Cardiac septum (tissue), 1 donor: Measurements from ENCODE around the gene SPIB. TPM values are rescaled to one million over a fixed set of nuclear protein-coding genes. Genes with fewer than 3 reads are reported as not detected.

Source experiments
- DNase-seq: peaks from one replicate; pipeline ENCODE4 v3.0.0-alpha.2; 2020; ENCODE audit warnings: low spot score
- intact Hi-C: fragments of 100-400 bp; cut with DNase I; formaldehyde crosslinking; loops from one replicate; pipeline ENCODE4 v1.14.0; 2022
- total RNA-seq: library from RNA; stranded (reverse); fragmentation: NEBNext Ultra II Directional; extraction: Animal tissue kit (Norgen Biotek cat#: 25700); gene quantifications from one replicate; pipeline ENCODE4 v1.2.1, GENCODE V29; 2021
- donor health status: DM: no; HTN: no; CAD: no.

Gene SPIB
- total RNA-seq, 1 donor from 2014 or later = not detected

- intact Hi-C loops = loop anchor here (2.0 kb wide), 1 partner anchor 46 kb away; no protein-coding TSS in a partner anchor
- peak; percentile 89 for DNase-seq
These were observed 3.7 kb upstream of the SPIB start for GRCh38 chr19:50414864-50415660.

- intact Hi-C loops = loop anchor here (2.0 kb wide), 1 partner anchor 47 kb away; no protein-coding TSS in a partner anchor
These were observed 3.1 kb upstream of the SPIB start for GRCh38 chr19:50415661-50416033.

DNA sequence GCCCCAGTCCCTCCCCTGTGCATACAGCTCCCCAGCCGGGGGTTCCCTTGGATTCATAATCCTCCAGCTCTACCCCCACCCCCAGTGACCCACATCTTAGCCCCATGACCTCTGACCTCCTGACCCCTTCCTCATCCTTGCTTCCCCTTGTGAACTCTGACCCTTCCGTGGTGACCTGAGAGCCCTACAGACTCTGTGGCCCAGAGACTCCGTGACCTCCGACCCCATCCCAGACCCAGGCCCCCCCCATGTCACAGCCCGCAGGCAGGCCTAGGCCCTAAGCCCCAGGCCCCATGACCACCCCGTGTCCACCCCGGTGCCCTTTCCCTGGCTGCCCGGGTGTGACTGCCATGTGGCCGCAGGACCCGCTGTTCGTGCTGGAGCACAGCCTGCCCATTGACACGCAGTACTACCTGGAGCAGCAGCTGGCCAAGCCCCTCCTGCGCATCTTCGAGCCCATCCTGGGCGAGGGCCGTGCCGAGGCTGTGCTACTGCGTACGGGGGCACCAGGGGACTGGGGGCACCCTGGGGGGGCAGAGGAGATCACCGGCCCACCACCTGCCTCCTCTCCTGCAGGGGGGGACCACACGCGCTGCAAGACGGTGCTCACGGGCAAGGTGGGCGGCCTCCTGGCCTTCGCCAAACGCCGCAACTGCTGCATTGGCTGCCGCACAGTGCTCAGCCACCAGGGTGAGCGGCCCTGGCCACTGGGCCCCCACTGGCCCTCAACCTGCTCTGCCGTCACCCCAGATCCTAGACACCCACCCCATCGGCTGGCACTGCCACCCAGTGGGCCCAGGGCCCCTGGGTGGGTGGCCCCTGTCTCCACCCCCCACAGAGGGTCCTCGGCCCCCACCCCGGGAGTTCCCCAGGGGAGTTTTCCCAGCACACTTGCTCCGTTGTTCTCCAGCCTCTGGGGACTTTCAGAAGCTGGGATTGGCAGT, 2.4 kb upstream of the SPIB start:
- DNase-seq = no peak
- intact Hi-C loops = no loop called here

More at GRCh38 chr19:50415661-50416033, 3.1 kb upstream of the SPIB start:
- DNase-seq = no peak

DNA sequence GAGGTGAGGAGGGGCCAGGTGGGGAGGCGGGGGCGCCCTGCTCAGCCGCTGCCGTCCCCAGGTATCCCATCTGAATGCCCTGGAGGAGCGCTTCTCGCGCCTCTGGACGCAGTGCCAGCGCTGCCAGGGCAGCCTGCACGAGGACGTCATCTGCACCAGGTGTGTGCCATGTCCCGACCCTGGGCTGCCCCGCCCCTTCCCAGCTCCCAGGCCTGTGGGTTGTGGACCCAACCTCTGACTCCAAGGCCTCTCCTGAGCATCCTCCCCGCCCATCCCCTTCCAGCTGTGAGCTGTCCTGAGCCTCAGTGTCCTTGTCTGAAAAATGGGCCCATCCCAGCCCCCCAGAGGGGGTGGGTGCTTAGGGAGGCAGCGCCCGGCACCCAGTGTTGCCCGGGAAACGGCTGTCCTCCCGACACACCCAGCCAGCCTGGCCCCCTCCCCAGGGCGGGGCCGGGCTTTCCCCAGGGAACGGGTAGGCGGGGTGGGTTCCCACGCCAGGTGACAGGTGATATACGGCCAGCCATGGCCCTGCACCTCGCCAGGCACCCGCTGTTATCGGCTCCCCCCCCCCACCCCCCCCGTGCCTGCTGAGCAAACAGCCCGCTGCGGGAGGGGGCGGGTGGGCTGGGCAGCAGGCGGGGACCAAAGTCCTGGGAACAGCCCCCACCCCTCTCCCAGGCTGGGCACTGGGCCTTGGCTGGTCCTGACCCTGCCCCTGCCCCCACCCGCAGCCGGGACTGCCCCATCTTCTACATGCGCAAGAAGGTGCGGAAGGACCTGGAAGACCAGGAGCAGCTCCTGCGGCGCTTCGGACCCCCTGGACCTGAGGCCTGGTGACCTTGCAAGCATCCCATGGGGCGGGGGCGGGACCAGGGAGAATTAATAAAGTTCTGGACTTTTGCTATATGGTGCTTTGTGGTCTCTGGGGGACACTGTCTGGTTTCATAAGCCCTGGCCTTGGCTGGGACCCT, 1.3 kb upstream of the SPIB start:
- no peak for DNase-seq
- intact Hi-C loops = no loop called here

DNA sequence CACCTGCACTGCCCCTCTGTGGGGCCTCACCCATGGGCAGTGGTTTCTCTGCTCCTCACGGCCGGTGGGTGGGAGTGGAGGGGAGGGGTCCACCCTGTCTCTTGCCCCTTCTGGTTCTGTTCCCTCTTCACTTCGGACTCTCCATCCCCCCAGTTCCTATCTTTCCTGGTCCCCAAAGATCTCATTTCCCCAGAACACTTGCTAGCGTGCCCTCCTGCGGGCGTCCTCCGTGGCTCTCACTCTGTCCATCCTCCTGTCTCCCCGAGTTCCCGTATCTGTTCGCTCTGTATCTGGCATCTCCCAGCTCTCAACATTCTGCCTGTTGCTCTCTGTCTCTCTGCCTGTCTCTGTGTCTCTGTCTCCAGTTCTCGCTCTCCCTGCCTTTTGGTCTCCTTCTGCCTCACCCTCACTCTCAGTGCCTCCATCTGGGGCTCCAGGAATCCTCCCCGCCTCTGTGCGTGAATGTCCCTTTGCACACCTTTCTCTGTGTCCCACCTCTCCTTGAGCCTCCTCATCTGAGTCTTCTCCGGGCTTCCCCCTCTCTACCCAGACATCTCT, 363 bp downstream of the SPIB start:
- DNase-seq = no peak
- intact Hi-C loops = no loop called here

DNA sequence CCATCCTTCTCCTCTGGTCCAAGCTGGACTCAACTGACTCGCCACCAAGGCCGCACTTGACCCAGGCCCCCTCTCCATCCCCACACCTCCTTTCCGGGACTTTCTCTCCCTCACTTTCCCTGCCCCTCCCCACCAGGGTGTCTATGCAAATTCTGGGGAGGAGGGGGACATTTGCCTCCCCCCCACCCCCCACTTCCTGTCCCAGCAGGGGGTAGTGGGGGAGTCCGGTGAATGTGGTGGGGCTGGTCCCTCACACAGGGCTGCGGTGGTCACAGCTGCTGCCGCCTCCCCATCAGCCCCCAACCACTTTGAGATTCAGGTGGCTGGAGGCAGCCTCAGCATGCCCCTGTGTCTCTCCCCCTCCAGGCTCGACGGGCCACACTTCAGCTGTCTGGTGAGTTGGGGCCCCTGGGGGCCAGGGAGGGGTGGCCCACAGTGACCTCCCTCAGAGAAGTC, 870 bp downstream of the SPIB start:
- DNase-seq = no peak
- intact Hi-C loops = no loop called here

DNA sequence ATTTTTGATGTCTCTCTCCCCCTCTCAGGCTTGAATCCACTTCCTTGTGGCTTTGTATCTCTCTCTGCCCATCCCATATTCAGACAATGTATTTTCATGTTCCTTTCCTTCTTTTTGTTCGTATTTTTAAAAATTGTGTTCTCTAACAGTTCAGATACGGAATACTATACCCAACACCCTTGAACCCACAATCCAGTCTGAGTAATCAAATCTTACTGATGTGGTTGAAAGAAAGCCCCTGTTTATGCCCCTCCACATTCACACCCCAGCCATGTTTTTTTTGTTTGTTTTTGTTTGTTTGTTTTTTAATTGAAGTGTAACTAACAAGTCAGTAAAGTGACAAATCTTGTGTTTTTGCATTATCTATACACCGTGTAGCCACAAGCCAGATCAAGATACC, 1.4 kb downstream of the SPIB start:
- DNase-seq = no peak
- intact Hi-C loops = no loop called here

GRCh38 chr19:50420808-50421207, 2.1 kb downstream of the SPIB start:
- no peak for DNase-seq
- intact Hi-C loops = no loop called here

DNA sequence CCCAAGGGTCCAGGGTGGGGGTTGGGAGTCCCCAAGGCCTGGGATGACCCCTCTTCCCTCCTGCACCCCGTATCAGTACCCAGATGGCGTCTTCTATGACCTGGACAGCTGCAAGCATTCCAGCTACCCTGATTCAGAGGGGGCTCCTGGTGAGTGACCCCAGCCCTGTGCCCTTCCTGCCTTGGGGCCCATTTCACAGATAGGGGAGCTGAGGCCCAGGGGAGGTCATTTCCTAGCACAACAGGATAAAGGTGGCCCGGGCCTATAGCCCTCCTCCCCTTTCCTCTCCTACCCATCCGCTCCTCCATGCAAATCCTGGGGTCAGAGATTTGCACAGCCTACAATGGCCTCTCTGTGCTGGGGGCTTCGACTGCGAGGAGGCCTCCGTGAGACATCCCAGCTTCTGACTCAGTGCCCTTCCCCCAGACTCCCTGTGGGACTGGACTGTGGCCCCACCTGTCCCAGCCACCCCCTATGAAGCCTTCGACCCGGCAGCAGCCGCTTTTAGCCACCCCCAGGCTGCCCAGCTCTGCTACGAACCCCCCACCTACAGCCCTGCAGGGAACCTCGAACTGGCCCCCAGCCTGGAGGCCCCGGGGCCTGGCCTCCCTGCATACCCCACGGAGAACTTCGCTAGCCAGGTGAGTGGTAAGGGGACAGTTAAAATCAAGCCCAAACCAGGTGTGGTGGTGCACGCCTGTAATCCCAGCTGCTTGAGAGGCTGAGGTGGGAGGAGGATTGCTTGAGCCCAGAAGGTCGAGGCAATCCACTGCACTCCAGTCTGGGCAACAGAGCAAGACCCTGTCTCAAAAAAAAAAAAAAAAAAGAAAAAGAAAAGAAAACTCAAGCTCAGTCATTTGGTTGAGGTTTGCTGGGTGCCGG, 3.9 kb downstream of the SPIB start:
- no peak for DNase-seq

DNA sequence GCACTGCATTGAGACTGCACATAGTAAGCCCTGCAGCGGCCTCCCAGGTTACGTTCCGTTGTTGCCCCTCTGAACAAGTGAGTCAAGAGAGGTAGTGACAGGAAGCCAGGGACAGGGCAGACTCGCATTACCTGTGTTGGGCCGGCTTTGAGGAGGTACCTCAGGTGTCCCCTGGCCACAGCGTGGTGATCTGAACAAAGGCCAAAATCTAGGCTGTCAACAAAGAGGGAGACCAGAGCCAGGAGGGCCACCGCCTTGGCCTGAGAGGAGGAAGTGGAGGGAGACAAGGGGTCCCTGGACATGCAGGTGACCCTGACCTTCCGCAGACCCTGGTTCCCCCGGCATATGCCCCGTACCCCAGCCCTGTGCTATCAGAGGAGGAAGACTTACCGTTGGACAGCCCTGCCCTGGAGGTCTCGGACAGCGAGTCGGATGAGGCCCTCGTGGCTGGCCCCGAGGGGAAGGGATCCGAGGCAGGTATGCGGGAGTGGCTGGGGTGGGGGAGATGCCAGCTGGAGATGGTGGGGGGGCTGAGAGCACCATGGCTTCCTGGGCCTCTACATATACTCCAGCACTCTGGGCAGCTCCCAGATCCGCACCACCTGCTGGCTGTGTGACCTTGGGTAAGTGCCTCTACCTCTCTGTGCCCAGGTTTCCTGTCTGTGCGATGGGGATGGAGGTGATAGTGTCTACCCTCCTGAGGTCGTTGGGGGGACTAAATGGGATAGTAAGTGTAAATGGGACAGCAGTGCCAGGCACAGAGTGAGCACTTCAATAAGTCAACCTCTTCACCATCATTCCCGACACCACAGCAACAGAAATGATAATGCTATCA, 4.8 kb downstream of the SPIB start:
- intact Hi-C loops = no loop called here
- DNase-seq = no peak

More for the DNA sequence above, 3.9 kb downstream of the SPIB start:
- intact Hi-C loops = no loop called here

GRCh38 chr19:50425581-50425980, 6.8 kb downstream of the SPIB start:
- no peak for DNase-seq
- intact Hi-C loops = no loop called here

- DNase-seq = no peak
- intact Hi-C loops = no loop called here
These were observed 8.7 kb downstream of the SPIB start for GRCh38 chr19:50427318-50427925.

DNA sequence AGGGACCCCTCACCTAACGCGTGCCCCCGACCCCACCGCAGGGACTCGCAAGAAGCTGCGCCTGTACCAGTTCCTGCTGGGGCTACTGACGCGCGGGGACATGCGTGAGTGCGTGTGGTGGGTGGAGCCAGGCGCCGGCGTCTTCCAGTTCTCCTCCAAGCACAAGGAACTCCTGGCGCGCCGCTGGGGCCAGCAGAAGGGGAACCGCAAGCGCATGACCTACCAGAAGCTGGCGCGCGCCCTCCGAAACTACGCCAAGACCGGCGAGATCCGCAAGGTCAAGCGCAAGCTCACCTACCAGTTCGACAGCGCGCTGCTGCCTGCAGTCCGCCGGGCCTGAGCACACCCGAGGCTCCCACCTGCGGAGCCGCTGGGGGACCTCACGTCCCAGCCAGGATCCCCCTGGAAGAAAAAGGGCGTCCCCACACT, 9.3 kb downstream of the SPIB start:
- intact Hi-C loops = no loop called here
- peak; percentile 91 for DNase-seq

DNA sequence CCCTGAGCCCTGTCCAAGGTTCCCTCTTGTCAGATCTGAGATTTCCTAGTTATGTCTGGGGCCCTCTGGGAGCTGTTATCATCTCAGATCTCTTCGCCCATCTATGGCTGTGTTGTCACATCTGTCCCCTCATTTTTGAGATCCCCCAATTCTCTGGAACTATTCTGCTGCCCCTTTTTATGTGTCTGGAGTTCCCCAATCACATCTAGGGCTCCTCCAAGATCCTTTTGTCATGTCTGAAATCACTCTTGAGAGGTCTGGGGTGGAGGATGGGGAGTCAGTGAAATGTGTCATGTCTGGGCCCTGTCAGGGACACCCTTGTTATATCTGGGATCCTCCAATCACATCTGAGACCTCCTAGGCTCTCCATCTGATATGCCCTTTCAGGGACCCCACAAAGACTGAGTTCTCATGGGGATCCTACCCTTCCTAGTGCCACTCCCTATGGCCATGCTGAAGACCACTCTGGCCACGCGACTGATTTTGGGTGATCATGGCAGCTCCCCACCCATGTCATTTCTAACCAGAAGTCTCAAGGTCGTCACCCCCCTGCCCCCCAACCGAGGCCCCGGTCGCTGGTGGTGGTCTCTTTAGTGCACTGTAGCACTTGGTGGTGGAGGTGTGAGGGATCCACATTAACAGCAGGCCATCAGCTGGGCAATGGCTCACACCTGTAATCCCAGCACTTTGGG, 10.2 kb downstream of the SPIB start:
- DNase-seq = no peak
- intact Hi-C loops = no loop called here

DNA sequence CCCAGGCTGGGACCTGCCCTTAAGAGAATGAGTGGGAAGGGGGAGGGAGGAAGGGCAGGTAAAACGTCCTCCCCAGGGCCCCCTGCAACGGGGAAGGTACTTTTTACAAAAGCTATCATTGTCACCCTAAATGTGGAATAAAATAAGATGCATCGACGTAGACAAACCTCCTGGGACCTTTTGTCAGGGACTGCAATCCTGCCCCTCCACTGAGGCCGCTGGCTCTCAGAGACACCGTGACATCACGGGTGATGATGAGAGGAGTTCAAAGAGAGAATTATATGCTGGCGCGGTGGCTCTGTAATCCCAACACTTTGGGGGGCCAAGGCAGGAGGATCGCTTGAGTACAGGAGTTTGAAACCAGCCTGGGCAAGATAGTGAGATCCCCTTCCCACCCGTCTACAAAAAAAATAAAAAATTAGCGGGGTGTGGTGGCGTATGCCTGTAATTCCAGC, 12.2 kb downstream of the SPIB start:
- DNase-seq = no peak
- intact Hi-C loops = no loop called here
